Esophagus mucosa (tissue), 1 donor: Measurements from ENCODE around the gene WRNIP1. TPM values are rescaled to one million over a fixed set of nuclear protein-coding genes. Genes with fewer than 3 reads are reported as not detected.
"Not testable (repeated sequence)": the region's sequence is repeated elsewhere in the genome, so short reads cannot be mapped to it uniquely, and the experiment has no call there.

Experiments used
- ATAC-seq: fragments of 200-7000 bp; cut with Tn5 transposase; one replicate; pipeline ENCODE4 v1.9.1; 2020
- total RNA-seq: library from RNA; stranded (reverse); gene quantifications from one replicate; pipeline ENCODE4 v1.2.4, GENCODE V29; 2023
- donor health status: DM: yes; HTN: yes; CAD: no.

Gene WRNIP1
- total RNA-seq, 1 donor from 2014 or later = 41.2 TPM

DNA sequence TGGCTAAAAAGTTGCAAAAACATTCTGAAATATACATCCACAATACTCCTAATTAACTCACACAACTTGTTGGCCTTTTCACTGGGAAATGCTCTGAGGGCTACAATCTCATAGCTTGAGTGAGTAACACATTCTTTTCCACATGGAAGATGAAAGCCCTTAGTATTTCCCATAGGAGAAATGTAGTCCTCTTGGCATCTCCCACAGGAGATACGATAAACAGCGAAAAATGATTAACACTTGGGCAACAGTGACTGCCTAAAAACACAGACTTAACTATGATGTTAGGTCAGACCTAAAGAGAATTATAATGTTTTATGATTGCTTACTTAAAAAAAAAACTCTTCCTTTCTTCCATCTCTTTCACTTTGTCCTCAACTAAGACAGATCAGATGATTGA, 23.4 kb upstream of the WRNIP1 start:
- ATAC-seq = no peak

- ATAC-seq = no peak
Observed at GRCh38 chr6:2743280-2744208, 21.6 kb upstream of the WRNIP1 start.

- no peak for ATAC-seq
Observed at GRCh38 chr6:2744209-2744771, 20.9 kb upstream of the WRNIP1 start.

DNA sequence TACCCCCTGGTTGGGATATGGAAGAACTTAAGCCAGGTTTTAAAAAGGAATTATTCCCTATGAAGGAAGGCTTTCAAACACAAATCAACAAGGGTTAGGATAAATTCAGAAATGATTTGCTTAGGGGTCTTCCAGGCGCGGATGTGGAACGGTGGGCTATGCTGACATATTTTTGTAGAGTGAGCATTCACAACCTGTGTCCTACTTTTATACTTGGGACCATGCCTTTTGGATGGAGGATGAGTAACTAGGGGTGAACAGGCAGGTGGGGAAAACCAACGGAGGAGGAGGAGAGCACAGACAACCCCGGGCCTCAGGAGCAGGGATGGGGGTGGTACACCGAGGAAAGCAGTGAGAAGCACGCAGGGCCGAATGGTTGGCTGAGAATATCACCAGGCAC, 20.4 kb upstream of the WRNIP1 start:
- ATAC-seq = no peak

DNA sequence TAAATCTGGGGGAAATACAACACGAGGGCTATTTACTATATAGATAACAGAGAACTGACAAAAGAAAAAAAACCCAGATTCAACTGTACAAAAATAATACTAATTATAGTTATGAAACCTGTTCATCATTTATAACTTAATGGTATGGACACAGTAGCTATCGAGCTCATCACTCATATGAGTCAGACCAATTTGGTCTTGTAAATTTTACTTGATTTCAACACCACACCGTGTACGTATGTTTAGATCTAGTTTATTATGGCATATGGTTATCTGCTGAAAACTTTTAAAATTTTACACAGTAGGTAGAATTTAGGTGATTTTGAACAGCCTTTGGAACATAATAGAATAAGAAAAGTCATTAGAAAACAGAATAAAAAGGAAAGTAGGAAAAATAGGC, 19.9 kb upstream of the WRNIP1 start:
- ATAC-seq = no peak

- ATAC-seq = no peak
Observed at GRCh38 chr6:2746557-2747061, 18.6 kb upstream of the WRNIP1 start.

DNA sequence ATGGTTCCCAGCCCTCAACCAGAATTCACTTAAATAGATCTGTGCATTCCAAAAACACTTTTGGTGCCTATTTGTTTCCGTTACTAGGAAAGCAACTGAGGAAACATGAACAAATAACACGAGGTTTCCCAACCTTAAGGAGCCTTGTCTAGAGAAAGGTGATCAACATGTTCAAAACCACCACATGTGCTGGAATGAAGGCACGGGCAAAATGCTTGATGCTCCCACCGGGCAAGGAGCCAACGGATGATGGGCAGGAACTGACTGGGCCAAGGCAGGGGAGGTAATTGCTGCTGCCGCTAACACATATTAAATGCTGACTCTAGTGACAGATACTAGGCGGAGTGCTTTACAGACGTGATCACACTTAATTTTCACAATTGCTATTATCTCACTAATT, 17.0 kb upstream of the WRNIP1 start:
- ATAC-seq = no peak

DNA sequence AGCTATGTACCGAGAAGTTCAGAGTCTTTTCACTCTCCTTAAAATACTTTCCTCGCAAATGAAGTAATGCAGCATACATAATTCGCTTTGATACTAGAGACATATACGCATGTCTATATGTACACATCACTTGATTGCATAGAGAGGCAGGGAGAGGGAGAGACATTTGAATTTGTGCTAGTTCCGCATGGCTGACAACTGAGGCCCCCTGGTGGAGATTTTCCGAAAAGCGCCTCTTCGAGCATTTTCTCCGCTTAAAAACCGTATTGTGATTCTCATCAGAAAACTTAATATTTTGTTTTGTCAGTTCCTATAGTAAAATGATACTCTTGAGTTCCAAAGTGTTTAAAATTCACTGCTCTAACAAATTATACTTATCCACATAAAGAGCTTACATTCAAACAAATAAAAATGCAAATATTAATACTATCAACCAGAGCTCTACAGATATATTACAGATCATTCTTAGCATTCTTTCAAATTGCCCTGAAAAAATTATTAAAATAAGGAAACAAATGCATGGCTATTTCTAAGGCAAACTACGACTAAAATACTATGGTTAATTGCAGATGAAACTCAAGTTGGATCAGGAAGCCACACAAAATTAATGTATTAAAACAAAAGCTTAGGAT, 15.1 kb upstream of the WRNIP1 start:
- ATAC-seq = peak; percentile 59

DNA sequence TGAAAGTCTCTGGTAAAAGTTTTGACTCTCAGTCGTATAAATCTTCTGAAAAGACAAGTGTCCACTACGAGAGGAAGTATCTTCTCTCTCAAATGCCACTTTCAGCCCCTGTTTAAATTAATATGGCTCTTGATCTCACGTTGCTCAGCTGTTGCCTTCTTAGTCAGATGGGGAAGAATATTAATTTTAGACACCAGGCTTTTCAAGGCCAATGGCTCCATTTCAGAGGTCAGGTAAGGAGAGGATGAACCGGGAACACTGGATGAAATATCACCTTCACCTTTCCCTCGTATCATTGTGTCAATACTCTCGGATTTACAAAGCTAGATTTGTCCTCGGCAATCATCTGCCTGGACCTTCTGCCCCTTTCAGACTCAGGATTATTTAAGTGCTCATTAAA, 14.4 kb upstream of the WRNIP1 start, which contains the start of gene MYLK4:
Gene MYLK4 (minus strand): TSS at position 91 of the 400 bp plus-strand sequence. CDS start 1,628 bp downstream, outside the sequence.
- ATAC-seq = no peak

- no peak for ATAC-seq
Observed at GRCh38 chr6:2751871-2752270, 13.3 kb upstream of the WRNIP1 start.

- ATAC-seq = peak; percentile 69
Observed at GRCh38 chr6:2752477-2753109, 12.6 kb upstream of the WRNIP1 start.

- no peak for ATAC-seq
Observed at GRCh38 chr6:2753110-2753489, 12.1 kb upstream of the WRNIP1 start.

- ATAC-seq = no peak
Observed at GRCh38 chr6:2753743-2754142, 11.4 kb upstream of the WRNIP1 start.

GRCh38 chr6:2754393-2754792, 10.8 kb upstream of the WRNIP1 start:
- no peak for ATAC-seq

GRCh38 chr6:2754911-2755310, 10.3 kb upstream of the WRNIP1 start:
- no peak for ATAC-seq

DNA sequence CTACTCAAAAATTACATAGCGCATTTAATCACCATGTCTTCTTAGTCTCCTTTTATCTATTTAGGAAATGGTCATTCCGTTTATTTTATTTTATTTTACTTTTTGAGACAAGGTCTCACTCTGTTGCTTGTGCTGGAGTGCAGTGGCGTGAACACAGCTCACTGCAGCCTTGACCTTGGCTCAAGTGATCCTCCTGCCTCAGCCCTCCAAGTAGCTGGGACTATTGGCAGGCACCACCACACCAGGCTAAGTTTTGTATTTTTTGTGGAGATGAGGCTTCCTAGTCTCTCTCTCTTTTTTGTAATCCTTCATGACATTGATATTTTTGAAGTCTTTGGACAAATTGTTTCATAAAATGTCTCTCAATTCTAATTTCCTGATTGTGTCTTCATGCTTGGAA, 9.7 kb upstream of the WRNIP1 start:
- ATAC-seq = no peak

DNA sequence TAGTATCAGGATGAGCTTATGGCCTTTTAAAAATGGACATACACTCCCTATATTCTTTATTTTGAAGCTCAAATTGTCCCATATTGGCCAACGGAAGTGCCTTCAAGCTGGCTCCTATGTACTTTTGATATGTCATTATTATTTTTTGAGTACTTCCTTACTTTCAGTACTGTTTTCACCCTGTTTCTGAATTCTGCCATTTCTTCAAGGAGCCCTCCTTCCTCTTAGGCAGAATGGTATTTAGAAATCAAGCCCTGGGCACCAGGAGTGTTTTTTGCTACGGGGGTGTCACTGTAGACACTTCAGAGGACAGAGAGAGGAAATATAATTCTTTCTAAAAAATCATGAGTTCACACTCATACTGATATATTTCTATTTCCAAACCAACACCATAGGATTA, 9.0 kb upstream of the WRNIP1 start:
- no peak for ATAC-seq

- ATAC-seq = no peak
Observed at GRCh38 chr6:2756687-2757224, 8.4 kb upstream of the WRNIP1 start.

DNA sequence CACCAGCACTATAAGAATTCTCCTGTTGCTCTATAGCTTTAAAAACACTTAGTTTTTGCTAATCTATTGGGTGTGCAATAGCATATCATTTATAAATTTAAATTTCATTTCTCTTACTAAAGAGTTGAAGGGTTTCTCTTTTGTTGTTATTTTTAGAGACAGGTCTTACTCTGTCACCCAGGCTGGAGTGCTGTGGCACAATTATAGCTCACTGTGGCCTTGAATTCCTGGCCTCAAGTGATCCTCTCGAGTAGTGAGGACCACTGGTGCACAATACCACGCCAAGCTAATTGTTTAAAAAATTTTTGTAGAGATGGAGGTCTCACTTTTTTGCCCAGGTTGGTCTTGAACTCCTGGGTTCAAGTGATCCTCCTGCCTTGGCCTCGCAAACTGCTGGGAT, 6.2 kb upstream of the WRNIP1 start:
- no peak for ATAC-seq

DNA sequence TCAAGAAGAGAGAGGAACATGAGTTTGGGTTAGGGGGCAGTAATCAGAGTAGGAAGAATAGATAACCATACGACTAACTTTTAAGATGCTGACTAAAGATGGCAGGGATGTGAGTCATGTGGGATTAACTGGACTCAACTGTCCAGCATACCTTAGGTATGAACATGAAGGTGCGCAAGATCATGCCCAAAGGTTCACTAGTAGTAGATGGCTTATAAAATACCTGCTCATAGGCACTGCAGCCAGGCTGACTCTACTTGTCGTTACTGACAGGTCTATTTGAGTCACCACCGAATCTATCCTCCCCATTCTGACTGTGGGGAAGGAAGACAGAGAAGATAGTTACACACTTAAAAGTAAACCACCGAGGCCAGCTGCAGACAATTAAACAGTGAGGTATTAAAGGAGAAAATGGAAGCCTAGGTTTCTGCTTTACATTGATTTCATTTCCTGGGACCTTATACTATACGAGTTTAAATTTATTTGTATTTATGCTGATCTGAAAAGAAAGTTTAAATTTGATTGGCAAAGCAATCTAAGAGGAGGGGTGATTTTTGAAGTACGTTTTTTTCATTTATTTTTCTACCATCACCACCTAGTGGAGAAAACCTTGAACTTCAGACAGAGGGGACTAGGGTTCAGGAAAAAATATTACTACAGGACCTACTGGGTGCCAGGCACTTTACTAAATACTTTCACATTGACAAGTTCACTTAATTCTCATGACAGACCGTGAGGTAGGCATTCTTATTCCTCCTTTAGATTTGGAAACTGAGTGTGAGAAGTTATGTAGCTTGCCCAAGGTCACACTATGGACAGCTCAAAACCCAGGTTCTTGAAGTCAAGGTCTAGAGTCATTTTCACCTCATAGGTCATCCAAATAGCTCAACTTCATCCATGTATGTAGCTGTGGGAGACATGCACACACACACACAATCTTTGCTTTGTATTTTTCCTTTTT, 4.0 kb upstream of the WRNIP1 start:
- ATAC-seq = peak; percentile 16

GRCh38 chr6:2762868-2763267, 2.3 kb upstream of the WRNIP1 start:
- ATAC-seq = not testable (repeated sequence)
